Stimulated activated CD4-positive, alpha-beta T cell treated with anti-CD3 and anti-CD28 coated beads, Interleukin-4, amount 100 ng/mL, for 24 hours (primary cell): Measurements from ENCODE around the gene GNLY.
"Not testable (repeated sequence)": the region's sequence is repeated elsewhere in the genome, so short reads cannot be mapped to it uniquely, and the experiment has no call there.

Experiments used
- DNase-seq: peaks from one replicate; pipeline ENCODE4 v3.0.0-alpha.2; 2020

The GNLY gene

DNA sequence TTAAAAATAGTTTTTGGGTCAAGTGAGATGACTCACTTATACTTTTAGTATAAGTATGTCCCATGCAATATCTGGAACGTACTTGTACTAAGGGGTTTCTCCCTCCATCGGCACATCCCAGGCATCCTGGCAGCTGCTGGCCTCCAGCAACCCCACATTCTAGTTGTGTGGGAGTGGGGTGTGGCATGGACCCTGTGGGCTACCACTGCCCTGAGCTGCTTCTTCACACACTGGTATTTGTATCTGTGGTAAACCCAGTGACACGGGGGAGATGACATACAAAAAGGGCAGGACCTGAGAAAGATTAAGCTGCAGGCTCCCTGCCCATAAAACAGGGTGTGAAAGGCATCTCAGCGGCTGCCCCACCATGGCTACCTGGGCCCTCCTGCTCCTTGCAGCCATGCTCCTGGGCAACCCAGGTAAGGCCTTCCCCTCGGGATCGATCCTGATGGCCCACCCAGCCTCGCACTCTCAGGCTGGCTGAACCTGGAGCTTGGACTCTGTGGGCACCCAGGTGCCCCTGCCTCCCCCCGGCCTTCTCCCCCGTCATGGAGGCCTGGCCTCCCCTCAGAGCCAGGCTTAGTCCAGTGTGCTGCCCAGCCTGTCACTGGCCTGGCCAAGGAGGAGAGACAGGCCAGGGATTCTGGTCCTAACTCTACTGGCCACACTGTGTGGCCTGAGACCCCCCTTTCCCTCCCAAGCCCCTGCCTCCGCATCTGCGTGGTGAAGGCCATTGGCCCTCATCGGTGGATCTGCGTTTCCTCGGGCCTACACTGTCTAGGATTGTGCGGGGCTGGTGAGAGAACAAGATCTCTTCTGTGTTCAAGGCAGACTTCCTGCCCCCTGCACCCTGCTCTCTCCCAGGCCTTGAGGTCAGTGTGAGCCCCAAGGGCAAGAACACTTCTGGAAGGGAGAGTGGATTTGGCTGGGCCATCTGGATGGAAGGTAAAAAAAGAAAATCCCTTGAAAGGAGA lies at the start of gene GNLY:
Gene GNLY (plus strand): TSS at position 307 of the 974 bp plus-strand sequence. CDS start 61 bp downstream, at position 368.
- DNase-seq: no peak

DNA sequence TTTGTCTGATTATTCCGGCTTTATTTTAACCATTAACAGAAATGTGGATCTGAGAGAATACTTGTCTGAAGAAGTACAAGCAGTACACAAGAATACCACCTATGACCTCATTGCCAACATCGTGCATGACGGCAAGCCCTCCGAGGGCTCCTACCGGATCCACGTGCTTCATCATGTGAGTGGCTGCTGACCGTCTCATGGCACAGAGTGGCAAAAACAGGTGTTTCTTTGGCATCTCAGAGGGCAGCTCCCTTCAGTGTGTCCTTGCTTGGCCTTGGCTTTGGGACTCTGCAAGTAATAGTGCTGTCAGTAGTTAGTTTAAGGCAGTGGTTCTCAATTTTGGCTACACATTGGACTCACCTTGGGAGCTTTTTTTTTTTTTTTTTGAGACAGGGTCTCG lies 49.2 kb upstream of the GNLY start:
- DNase-seq: no peak

GRCh38 chr2:85646166-85646565 lies 48.0 kb upstream of the GNLY start:
- DNase-seq: no peak

- DNase-seq: no peak
These were observed 46.2 kb upstream of the GNLY start for GRCh38 chr2:85647823-85648526.

DNA sequence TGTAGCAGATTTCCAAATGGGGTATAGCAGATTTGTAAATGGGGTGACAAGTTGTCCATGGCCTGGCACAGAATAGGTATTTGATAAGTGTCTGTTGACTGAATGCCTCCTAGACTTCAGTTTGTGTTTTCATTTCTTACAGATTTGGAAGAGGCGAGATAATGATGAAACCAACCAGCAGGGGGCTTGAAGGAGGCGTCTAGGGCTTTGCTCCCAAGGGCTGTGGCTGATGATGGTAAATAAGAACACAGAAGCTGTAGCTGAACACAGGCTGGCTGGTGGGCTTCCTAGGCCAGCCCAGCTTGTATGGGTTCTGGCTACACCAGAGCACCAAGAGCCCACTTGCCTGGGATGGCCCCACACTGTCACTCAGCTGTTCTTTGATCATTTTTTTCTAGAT lies 45.5 kb upstream of the GNLY start:
- DNase-seq: no peak

DNA sequence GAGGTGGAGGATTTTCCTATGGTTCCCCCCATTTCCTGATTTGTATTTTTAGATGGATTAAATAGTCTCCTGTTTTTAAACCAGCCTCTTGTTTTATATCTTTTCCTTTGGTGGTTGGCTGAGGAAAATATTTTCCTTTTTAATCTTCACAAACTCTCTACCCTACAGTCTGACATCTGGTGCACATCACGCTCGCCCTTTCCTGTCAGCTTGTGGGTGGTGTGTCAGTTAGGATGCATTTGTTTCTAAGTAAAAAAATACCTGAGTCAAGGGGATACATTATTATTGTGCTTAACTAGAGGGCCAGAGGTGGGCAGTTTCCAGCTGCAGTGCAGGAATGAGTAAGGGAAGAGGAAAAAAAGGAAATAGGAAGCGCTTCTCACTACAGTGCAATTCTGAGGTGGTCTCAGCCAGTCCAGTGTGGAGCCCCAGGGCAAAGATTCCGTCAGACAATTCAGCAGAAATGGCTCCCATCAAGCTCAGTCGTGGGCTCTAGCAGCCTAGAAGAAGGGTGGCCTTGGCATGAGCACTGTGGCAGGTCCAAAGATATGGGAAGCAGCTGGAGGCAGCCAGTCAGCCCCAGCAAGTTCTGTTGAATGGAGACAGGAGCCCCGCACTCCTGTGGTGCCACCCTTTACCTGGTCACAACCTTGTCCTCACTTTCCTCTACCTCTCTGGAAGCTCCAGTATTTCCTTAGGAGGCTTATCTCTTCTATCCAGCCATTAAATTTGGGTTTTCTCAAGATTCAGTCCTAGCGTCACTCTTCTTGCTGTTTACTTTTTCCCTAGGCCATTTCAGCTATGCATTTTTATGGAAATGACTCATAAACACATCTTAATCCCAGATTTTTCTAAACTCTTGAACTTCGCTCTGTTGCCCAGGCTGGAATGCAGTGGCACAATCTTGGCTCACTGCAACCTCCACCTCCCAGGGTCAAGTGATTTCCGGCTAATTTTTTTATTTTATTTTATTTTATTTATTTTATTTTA lies 44.7 kb upstream of the GNLY start:
- DNase-seq: no peak

- no peak for DNase-seq
These were observed 43.7 kb upstream of the GNLY start for GRCh38 chr2:85650456-85650855.

DNA sequence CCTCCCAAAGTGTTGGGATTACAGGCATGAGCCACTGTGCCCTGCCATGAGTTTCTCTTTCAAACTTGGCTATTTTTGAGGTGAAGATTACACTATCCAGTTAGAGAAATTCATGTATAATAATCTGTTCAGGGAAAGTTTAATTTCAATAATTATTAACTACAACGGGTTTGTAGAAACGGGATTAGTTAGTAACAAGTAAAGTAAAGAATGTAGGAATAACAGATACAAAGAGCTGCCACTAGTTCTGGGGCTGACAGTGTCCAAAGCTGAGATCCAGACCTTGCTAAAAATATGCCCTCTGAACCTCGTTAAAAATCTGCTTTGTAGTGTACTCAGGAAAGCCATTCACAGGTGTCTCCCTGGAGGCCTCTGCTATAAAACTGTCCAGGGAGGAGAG lies 43.1 kb upstream of the GNLY start:
- DNase-seq: no peak

GRCh38 chr2:85652056-85652455 lies 42.1 kb upstream of the GNLY start:
- no peak for DNase-seq

DNA sequence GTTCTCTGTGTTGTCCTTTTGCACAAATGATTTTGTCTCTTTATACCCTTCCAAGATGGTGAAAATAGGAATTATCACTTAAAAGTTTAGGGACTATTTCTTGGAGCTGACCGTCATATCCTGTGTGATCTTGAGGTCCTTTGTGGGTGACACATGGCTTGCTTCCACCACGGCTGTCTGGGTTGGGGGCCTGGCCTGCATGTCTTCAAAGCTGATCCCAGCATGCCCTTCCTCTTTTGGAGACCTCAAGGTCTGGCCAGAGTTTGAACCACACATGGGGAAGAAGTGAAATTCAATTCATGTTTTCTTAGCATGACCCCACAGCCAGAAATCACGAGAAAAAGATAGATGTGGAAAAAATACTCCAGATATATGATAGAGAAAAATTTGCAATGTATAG lies 40.2 kb upstream of the GNLY start:
- DNase-seq: no peak

DNA sequence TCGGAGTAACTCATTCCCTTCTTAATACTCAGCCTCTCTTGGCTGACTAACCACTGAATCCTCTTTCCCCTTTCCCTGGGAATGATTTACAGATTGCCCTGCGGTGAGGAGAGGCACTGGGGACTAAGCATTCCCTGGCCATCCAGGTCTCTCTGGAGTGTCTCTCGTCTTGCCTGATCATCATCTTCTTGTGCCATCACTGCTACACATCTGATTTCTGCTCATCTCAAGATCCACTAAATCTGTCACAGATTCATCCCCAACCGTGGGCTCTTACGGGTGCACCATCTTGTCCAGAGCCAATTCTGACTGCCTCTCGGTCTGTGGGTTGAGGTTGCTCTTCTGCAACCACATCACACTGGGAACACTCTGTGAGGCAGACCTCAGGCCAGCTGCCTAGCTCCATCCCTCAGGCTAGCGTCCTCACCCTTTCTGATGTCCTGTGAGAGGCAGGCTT lies 38.2 kb upstream of the GNLY start:
- no peak for DNase-seq

DNA sequence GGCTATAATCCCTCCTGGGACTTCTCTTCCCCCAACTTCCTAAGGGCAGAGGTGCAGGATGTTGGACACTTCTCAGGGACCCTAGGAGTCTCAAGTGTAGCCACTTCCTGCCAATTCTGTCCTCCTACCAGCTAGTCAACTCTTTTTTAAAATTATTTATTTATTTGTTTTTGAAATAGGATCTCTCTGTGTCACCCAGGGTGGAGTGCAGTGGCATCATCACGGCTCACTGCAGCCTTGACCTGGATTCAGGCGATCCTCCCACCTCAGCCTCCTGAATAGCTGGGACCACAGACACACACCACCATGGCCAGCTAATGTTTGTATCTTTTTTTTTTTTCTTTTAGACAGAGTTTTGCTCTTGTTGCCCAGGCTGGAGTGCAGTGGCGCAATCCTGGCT lies 37.7 kb upstream of the GNLY start:
- DNase-seq: no peak

DNA sequence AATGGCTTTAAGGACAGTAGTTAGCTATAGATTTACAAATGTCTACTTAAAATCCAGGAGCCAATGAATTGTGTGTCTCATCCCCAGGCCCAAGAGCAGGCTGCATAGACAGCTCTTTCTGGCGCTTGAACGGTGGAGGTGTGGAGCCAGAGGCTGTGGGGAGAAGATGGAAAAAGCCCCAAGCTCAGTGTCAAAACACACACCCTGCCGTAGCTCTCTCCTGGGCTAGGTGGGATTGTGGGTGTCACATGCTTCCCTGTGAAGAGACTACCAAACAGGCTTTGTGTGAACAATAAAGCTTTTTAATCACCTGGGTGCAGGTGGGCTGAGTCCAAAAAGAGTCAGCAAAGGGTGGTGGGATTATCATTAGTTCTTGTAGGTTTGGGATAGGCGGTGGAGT lies 36.8 kb upstream of the GNLY start:
- not testable (repeated sequence) for DNase-seq

DNA sequence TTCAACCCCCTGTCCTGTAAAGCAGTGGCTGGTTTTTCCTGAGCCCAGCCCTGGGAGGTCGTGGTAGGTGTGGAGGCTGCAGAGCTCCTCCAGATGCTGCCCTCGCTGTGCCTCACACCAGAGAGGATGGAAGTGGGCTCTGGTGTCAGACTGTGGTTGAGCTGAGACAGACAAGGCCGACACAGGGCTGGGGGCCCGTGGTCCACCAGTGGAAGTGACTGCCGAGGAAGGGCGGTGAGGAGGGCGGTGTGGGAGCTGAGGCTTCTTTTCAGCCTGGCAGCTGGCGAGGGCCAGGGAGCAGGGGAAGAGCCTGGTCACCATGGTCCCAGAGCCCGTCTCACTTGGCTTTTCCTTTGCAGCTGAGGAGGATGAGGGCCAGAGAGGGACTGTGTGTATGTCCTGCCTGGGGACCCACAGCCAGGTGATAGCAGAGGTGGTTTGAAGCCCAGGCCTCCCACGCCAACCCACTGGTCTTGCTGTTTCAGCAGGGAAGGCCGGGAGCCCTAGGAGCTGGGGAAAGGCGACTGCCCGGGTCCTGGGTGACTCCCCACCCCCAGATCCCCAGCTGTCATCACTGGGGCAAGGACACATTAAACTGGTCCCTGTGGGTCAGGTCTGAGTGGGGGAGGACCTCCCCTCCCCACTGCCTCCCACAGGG lies 34.7 kb upstream of the GNLY start:
- no peak for DNase-seq

- not testable (repeated sequence) for DNase-seq
These were observed 33.9 kb upstream of the GNLY start for GRCh38 chr2:85660301-85660700.

DNA sequence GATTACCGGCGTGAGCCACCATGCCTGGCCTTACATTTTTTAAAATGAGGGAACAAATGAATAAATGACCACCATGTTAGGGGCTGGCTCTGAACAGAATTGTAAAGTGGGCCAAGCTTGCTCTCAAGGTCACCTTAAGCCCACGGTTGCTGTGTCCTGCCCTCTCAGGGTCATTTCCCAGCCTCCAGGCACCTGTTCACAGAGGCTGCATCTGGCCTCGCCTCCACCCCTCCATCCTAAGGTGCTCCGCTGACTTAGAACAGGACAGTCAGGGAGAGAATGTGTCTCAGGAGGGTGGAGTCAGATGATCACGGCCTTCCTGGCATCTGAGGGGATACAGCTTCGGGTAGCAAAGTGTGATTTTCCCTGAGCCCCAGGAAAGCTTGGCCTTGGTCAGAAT lies 33.4 kb upstream of the GNLY start:
- no peak for DNase-seq

GRCh38 chr2:85661139-85661858 lies 32.9 kb upstream of the GNLY start:
- DNase-seq: no peak

GRCh38 chr2:85662899-85663593 lies 31.1 kb upstream of the GNLY start:
- DNase-seq: no peak

DNA sequence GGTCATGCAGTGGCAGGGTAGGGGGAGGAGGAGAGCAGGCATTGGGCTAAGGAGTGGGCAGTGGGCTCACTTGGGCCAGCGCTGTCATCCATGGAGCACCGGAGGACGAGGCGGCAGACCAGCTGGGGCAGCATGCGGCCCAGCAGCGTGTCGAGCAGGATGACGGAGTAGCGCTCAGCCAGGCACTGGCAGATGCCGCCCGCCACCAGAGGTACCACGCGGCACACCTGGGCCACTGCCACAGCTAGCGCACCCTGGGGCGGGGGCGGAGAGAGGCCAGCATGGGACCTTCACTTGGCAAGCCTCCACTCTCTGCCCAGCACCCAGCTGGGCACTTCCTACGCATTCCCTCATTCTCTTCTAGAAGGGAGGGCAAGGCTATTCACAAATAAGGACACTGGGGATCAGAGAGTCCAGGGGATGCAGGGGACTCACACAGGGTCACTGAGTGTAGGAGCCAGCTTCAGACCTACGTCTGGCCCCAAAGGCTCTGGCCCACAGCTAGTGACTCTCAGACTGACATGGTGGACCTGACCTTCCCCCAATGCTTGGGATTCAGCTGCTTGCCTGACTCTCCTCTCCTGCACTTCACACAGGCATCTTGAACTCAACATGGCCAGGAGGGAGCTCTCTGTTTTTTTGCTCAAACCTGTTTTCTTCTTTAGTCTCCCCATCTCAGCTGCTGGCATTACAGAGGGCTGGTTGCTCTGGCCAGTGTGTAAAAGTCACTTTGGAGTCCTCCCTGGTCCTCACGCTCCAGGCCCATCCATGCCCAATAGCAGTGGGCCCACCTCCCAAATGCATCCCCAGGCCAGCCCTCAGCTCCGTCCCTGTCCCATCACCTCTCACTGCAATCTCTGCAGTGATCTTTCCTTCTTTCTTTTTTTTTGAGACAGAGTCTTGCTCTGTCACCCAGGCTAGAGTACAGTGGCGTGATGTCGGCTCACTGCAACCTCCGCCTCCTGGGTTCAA lies 30.3 kb upstream of the GNLY start:
- no peak for DNase-seq
